Type B pancreatic cell (in vitro differentiated cells): ENCODE data around the gene L3MBTL4. TPM values are rescaled to one million over a fixed set of nuclear protein-coding genes. Genes with fewer than 3 reads are reported as not detected.

Experiments
- DNase-seq: peaks from one replicate; pipeline ENCODE4 v3.0.0; 2021; ENCODE audit warnings: mixed read lengths; ENCODE audit not compliant: unreplicated experiment; ENCODE audit errors: extremely low spot score
- H3K27ac Mint-ChIP-seq: 2 replicates; pipeline ENCODE4 v1.8.0; 2021; ENCODE audit warnings: mild to moderate bottlenecking, mixed read lengths
- H3K27me3 Mint-ChIP-seq: 2 replicates; pipeline ENCODE4 v1.8.0; 2021; ENCODE audit warnings: mixed read lengths
- H3K36me3 Mint-ChIP-seq: 2 replicates; pipeline ENCODE4 v1.8.0; 2021; ENCODE audit warnings: mixed read lengths
- H3K4me1 Mint-ChIP-seq: one replicate; pipeline ENCODE4 v1.8.0; 2021; ENCODE audit warnings: mixed read lengths; ENCODE audit not compliant: unreplicated experiment
- H3K4me3 Mint-ChIP-seq: 2 replicates; pipeline ENCODE4 v1.8.0; 2021; ENCODE audit warnings: mild to moderate bottlenecking, mixed read lengths
- H3K9me3 Mint-ChIP-seq: 2 replicates; pipeline ENCODE4 v1.8.0; 2021; ENCODE audit warnings: mixed read lengths
- CTCF ChIP-seq: fragments of 200-600 bp; sonication (generic); conservative IDR thresholded peaks from 2 replicates; pipeline ENCODE4 v1.5.0; 2021; ENCODE audit warnings: antibody characterized with exemption, mild to moderate bottlenecking
- total RNA-seq: library from RNA; stranded (reverse); gene quantifications from 2 replicates; pipeline ENCODE4 v1.2.1, GENCODE V29; 2021; ENCODE audit warnings: low replicate concordance

L3MBTL4 gene
- total RNA-seq, 1 donor from 2014 or later = 2.2 TPM

- no peak for DNase-seq
- peaks cover 3% of the 10 kb centered on the region for H3K9me3 Mint-ChIP-seq
- H3K4me3 Mint-ChIP-seq = no peak overlapping the region
- H3K27me3 Mint-ChIP-seq = peaks cover 6% of the 10 kb centered on the region
- no peaks in the 10 kb centered on the region for H3K4me1 Mint-ChIP-seq
- no peaks in the 10 kb centered on the region for H3K36me3 Mint-ChIP-seq
- H3K27ac Mint-ChIP-seq = no peak overlapping the region
- TF ChIP-seq CTCF = no peak
Measured at GRCh38 chr18:6368017-6368416, 46.7 kb downstream of the L3MBTL4 start.

- Mint-ChIP-seq H3K4me3 (no peak overlapping the region), H3K4me1 (no peaks in the 10 kb centered on the region), H3K9me3 (peaks cover 2% of the 10 kb centered on the region), H3K27ac (no peak overlapping the region), H3K36me3 (no peaks in the 10 kb centered on the region), H3K27me3 (peaks cover 6% of the 10 kb centered on the region)
- DNase-seq = no peak
- no peak for TF ChIP-seq CTCF
Measured at GRCh38 chr18:6367208-6367607, 47.5 kb downstream of the L3MBTL4 start.

- H3K27me3 Mint-ChIP-seq = peaks cover 6% of the 10 kb centered on the region
- no peak for DNase-seq
- no peaks in the 10 kb centered on the region for H3K36me3 Mint-ChIP-seq
- H3K27ac Mint-ChIP-seq = no peak overlapping the region
- H3K9me3 Mint-ChIP-seq = no peaks in the 10 kb centered on the region
- no peak for TF ChIP-seq CTCF
- no peak overlapping the region for H3K4me3 Mint-ChIP-seq
- no peaks in the 10 kb centered on the region for H3K4me1 Mint-ChIP-seq
Measured at GRCh38 chr18:6366776-6367175, 47.9 kb downstream of the L3MBTL4 start.

GRCh38 chr18:6365385-6365784 lies 49.3 kb downstream of the L3MBTL4 start:
- Mint-ChIP-seq H3K27me3 (peaks cover 6% of the 10 kb centered on the region), H3K9me3 (no peaks in the 10 kb centered on the region), H3K27ac (no peak overlapping the region), H3K4me1 (no peaks in the 10 kb centered on the region), H3K4me3 (no peak overlapping the region), H3K36me3 (no peaks in the 10 kb centered on the region)
- no peak for DNase-seq
- TF ChIP-seq CTCF = no peak

GRCh38 chr18:6363216-6363615 lies 51.5 kb downstream of the L3MBTL4 start:
- Mint-ChIP-seq H3K27me3 (peaks cover 6% of the 10 kb centered on the region), H3K4me1 (no peaks in the 10 kb centered on the region), H3K36me3 (no peaks in the 10 kb centered on the region), H3K4me3 (no peak overlapping the region), H3K9me3 (no peaks in the 10 kb centered on the region), H3K27ac (no peak overlapping the region)
- TF ChIP-seq CTCF = no peak
- DNase-seq = no peak

- peaks cover 4% of the 10 kb centered on the region for H3K27me3 Mint-ChIP-seq
- no peaks in the 10 kb centered on the region for H3K36me3 Mint-ChIP-seq
- no peak overlapping the region for H3K27ac Mint-ChIP-seq
- H3K9me3 Mint-ChIP-seq = no peaks in the 10 kb centered on the region
- no peaks in the 10 kb centered on the region for H3K4me1 Mint-ChIP-seq
- no peak overlapping the region for H3K4me3 Mint-ChIP-seq
- no peak for DNase-seq
- TF ChIP-seq CTCF = no peak
Measured at GRCh38 chr18:6362559-6363129, 52.1 kb downstream of the L3MBTL4 start.
